ENCODE measurements around the gene EXOSC9.

EXOSC9 gene

GRCh38 chr4:121776610-121777401 is 24.3 kb upstream of the EXOSC9 start:
- no peaks in the 10 kb centered on the region for H3K79me2 ChIP-seq (ENCODE audit: insufficient read depth, low read length)
- no peak overlapping the region for H3K4me2 ChIP-seq (ENCODE audit: low read length)
- H3K9me3 ChIP-seq (ENCODE audit: low read length) = no peaks in the 10 kb centered on the region
- no peaks in the 10 kb centered on the region for H3K4me1 ChIP-seq (ENCODE audit: insufficient read depth, low read length, severe bottlenecking)
- H3K27ac ChIP-seq (ENCODE audit: low read depth, low read length, poor library complexity, severe bottlenecking) = no peak overlapping the region
- no peaks in the 10 kb centered on the region for H3F3A ChIP-seq (ENCODE audit: insufficient read depth, low read length)
- no peaks in the 10 kb centered on the region for H3K36me3 ChIP-seq (ENCODE audit: insufficient read depth, low read length)
- H3K4me3 ChIP-seq (ENCODE audit: low read depth, low read length, poor library complexity, severe bottlenecking) = no peak overlapping the region
- H2AFZ ChIP-seq (ENCODE audit: low read length) = no peak overlapping the region
- H3K27me3 ChIP-seq (ENCODE audit: insufficient read depth, low read length) = no peaks in the 10 kb centered on the region
- no peaks in the 10 kb centered on the region for H3K9me2 ChIP-seq (ENCODE audit: low read depth, low read length)
- H4K20me1 ChIP-seq (ENCODE audit: insufficient read depth, low read length) = no peaks in the 10 kb centered on the region
- no peak overlapping the region for H3K9ac ChIP-seq (ENCODE audit: low read length)
- TF ChIP-seq CTCF (IDR thresholded peaks at IDR 0.05; ENCODE audit: low read length) = no peak
- TF ChIP-seq EZH2 (IDR thresholded peaks at IDR 0.05; ENCODE audit: borderline replicate concordance, low read length) = no peak

DNA sequence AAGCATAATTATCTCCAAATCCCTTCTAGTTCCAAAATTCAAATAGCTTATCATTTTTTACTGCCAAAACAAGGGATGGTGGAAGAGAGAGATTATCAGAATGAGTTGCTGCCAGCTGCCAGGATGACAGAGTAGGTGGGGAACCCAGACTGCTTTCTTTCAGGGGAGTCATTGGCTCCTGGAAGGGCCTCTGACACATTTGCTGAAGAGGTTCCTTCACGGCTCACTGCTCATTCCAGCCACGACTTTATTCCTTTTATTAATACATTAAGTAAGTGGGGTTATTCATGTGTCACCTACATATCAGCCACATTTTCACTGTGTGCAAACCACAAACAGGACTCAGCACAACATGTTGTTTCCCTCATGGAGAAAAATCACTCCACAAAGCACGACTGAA is 23.5 kb upstream of the EXOSC9 start:
- H3K79me2 ChIP-seq (ENCODE audit: insufficient read depth, low read length) = no peaks in the 10 kb centered on the region
- H3K9me2 ChIP-seq (ENCODE audit: low read depth, low read length) = no peaks in the 10 kb centered on the region; the same call in 1 of the 2 replicates
- no peak overlapping the region for H3K4me3 ChIP-seq (ENCODE audit: low read depth, low read length, poor library complexity, severe bottlenecking)
- no peaks in the 10 kb centered on the region for H3K9me3 ChIP-seq (ENCODE audit: low read length)
- TF ChIP-seq CTCF (IDR thresholded peaks at IDR 0.05; ENCODE audit: low read length) (no peak), EZH2 (IDR thresholded peaks at IDR 0.05; ENCODE audit: borderline replicate concordance, low read length) (no peak)
- no peak overlapping the region for H3K9ac ChIP-seq (ENCODE audit: low read length)
- H3K27ac ChIP-seq (ENCODE audit: low read depth, low read length, poor library complexity, severe bottlenecking) = no peak overlapping the region
- no peaks in the 10 kb centered on the region for H3F3A ChIP-seq (ENCODE audit: insufficient read depth, low read length)
- no peaks in the 10 kb centered on the region for H3K27me3 ChIP-seq (ENCODE audit: insufficient read depth, low read length)
- H3K4me1 ChIP-seq (ENCODE audit: insufficient read depth, low read length, severe bottlenecking) = no peaks in the 10 kb centered on the region
- H2AFZ ChIP-seq (ENCODE audit: low read length) = no peak overlapping the region
- no peak overlapping the region for H3K4me2 ChIP-seq (ENCODE audit: low read length)
- no peaks in the 10 kb centered on the region for H3K36me3 ChIP-seq (ENCODE audit: insufficient read depth, low read length)
- no peaks in the 10 kb centered on the region for H4K20me1 ChIP-seq (ENCODE audit: insufficient read depth, low read length)

DNA sequence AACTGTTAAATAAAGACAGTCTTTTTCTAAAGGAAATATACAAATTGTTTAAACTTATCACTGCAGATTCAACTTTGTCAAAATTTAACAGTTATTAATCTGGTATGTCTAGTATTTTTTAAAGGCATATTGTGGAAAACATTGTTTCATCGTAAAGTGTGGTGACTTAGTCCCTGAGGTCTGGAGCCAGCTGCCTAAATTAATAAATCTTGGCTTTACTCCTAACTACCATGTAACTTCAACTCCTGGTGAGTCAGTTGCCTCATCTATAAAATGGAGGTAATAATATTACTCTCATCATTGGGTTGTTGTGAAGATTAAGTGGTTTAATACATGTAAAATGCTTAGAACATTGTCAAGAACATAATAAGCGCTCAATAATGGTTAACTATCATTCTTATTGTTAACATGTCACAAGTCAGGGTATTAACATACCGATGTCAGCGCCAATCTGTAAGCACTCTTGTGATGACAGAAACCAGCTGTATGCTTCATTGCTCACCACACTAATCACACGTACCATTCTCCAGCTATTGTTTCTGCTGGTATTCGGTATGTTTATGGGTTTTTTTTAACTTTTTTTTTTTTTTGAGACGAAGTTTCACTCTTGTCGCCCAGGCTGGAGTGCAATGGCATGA is 22.0 kb upstream of the EXOSC9 start:
- Histone ChIP-seq H3K27ac (ENCODE audit: low read depth, low read length, poor library complexity, severe bottlenecking) (no peak overlapping the region), H4K20me1 (ENCODE audit: insufficient read depth, low read length) (no peaks in the 10 kb centered on the region), H3K4me1 (ENCODE audit: insufficient read depth, low read length, severe bottlenecking) (no peaks in the 10 kb centered on the region), H3K9ac (ENCODE audit: low read length) (no peak overlapping the region), H3K4me2 (ENCODE audit: low read length) (no peak overlapping the region), H3K9me3 (ENCODE audit: low read length) (no peaks in the 10 kb centered on the region), H3K79me2 (ENCODE audit: insufficient read depth, low read length) (no peaks in the 10 kb centered on the region), H3K9me2 (ENCODE audit: low read depth, low read length) (no peaks in the 10 kb centered on the region; the same call in 1 of the 2 replicates), H3K4me3 (ENCODE audit: low read depth, low read length, poor library complexity, severe bottlenecking) (no peak overlapping the region), H2AFZ (ENCODE audit: low read length) (no peak overlapping the region), H3F3A (ENCODE audit: insufficient read depth, low read length) (no peaks in the 10 kb centered on the region), H3K27me3 (ENCODE audit: insufficient read depth, low read length) (no peaks in the 10 kb centered on the region), H3K36me3 (ENCODE audit: insufficient read depth, low read length) (no peaks in the 10 kb centered on the region)
- TF ChIP-seq CTCF (IDR thresholded peaks at IDR 0.05; ENCODE audit: low read length) (no peak), EZH2 (IDR thresholded peaks at IDR 0.05; ENCODE audit: borderline replicate concordance, low read length) (no peak)

Data from OCI-LY1 (cell line).